NB4 (cell line): ENCODE results near the gene OTOF.

Source experiments
- DNase-seq: peaks from one replicate; pipeline ENCODE4 v3.0.0; 2010; ENCODE audit warnings: low read depth
- H3K4me3 ChIP-seq: one replicate; pipeline ENCODE4 v1.5.1; 2011; ENCODE audit warnings: mild to moderate bottlenecking, low read depth, low read length, moderate library complexity
- CTCF ChIP-seq: IDR thresholded peaks from one replicate; pipeline ENCODE4 v1.5.1; 2012; ENCODE audit warnings: low read depth, low read length
- MAX ChIP-seq: IDR thresholded peaks from 2 replicates; pipeline ENCODE4 v1.6.1; 2011; ENCODE audit warnings: low read depth, low read length
- MYC ChIP-seq: IDR thresholded peaks from 2 replicates; pipeline ENCODE4 v1.6.1; 2011; ENCODE audit warnings: low read depth, low read length
- POLR2A ChIP-seq: IDR thresholded peaks from 2 replicates; pipeline ENCODE4 v1.6.1; 2011; ENCODE audit warnings: mild to moderate bottlenecking; ENCODE audit not compliant: insufficient read length; ENCODE audit errors: extremely low read depth

Gene OTOF

GRCh38 chr2:26483027-26483326, 5.1 kb upstream of the OTOF start:
- no peak for TF ChIP-seq MYC
- no peak for TF ChIP-seq MAX
- TF ChIP-seq CTCF, result no peak
- no peak for TF ChIP-seq POLR2A
- H3K4me3 ChIP-seq, result no peak overlapping the region
- DNase-seq, result no peak

- H3K4me3 ChIP-seq, result no peak overlapping the region
- TF ChIP-seq CTCF, result no peak
- TF ChIP-seq MYC, result no peak
- no peak for TF ChIP-seq POLR2A
- TF ChIP-seq MAX, result no peak
- no peak for DNase-seq
Observed at GRCh38 chr2:26482211-26483026, 4.5 kb upstream of the OTOF start.

- TF ChIP-seq MAX, result no peak
- TF ChIP-seq CTCF, result no peak
- no peak for TF ChIP-seq MYC
- no peak for TF ChIP-seq POLR2A
- no peak for DNase-seq
- no peak overlapping the region for H3K4me3 ChIP-seq
Observed at GRCh38 chr2:26481706-26482105, 3.8 kb upstream of the OTOF start.

- H3K4me3 ChIP-seq, result no peak overlapping the region
- DNase-seq, result no peak
- no peak for TF ChIP-seq MAX
- no peak for TF ChIP-seq POLR2A
- no peak for TF ChIP-seq MYC
- TF ChIP-seq CTCF, result no peak
Observed at GRCh38 chr2:26480566-26481423, 2.9 kb upstream of the OTOF start.

- no peak for DNase-seq
- no peak for TF ChIP-seq CTCF
- no peak for TF ChIP-seq MAX
- TF ChIP-seq POLR2A, result no peak
- no peak for TF ChIP-seq MYC
- no peak overlapping the region for H3K4me3 ChIP-seq
Observed at GRCh38 chr2:26479789-26480565, 2.1 kb upstream of the OTOF start.
